ENCODE measurements around the gene SOCS6. TPM values are rescaled to one million over a fixed set of nuclear protein-coding genes. Genes with fewer than 3 reads are reported as not detected.
A peak's percentile ranks its signal among the peaks of the same experiment; 100 is the strongest.

SOCS6 gene
- total and polyA plus RNA-seq, 2 experiments from 2014 or later = 14.4 to 35.3 TPM

DNA sequence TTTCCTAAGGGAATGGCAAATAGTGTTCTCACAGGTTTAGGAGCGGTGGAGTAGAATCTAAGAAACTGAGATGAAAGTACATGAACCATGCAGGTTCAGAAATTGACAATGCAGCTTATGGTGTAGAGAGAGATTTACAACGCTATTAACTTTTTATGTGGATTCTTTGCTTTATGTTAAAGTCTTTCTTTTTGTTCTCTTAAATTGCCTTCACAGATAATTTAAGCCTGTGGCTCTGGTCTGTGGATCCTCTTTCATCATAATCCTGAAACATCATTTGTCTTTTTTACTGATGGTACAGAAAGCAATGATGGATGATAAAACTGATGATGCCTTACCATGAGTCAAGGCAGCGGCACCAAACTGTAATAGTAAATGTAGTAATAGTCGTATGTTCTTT lies 30.3 kb downstream of the SOCS6 start:
- 75% methylated on average over 4 of the region's 4 CpGs for WGBS (ENCODE audit: low lambda C conversion rate, missing lambda C conversion rate)
- Histone ChIP-seq H3K79me2 (peaks cover 95% of the 10 kb centered on the region), H3K4me1 (ENCODE audit: insufficient read depth) (peaks cover 4% of the 10 kb centered on the region), H3K9me2 (replicated peaks; ENCODE audit: insufficient read depth) (no peaks in the 10 kb centered on the region), H3K27me3 (no peaks in the 10 kb centered on the region), H3K4me2 (no peak overlapping the region), H3K36me3 (replicated peaks; ENCODE audit: insufficient read depth, low read depth) (no peaks in the 10 kb centered on the region), H2AFZ (no peak overlapping the region), H3K27ac (no peak overlapping the region), H3K4me3 (no peak overlapping the region), H4K20me1 (ENCODE audit: insufficient read depth, poor library complexity, severe bottlenecking) (peaks cover 61% of the 10 kb centered on the region), H3K9me3 (ENCODE audit: low read depth) (no peaks in the 10 kb centered on the region)
- DNase-seq (ENCODE audit: low spot score) = no peak
- TF ChIP-seq EZH2 (IDR thresholded peaks at IDR 0.05; ENCODE audit: borderline replicate concordance) = no peak

DNA sequence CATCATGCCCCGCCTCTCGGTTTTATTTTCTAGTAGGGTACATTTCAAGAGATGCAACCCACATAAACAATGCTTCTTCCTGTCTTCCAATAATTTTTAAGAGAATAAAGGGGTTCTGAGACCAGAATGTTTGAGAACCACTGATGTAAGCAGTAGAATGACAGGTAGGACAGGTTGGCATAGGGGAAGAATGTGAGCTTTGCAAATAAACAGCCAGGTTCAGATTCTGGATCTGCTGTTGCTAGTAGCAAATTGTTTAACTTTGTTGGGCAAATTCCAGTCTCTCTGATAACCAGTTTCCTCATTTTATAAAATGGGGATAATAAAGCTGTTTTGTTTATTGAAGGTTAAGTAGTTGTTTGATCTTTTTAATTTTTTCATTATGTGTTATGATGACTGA lies 32.8 kb downstream of the SOCS6 start:
- Histone ChIP-seq H3K4me1 (ENCODE audit: insufficient read depth) (peaks cover 4% of the 10 kb centered on the region), H3K4me2 (no peak overlapping the region), H3K27ac (no peak overlapping the region), H4K20me1 (ENCODE audit: insufficient read depth, poor library complexity, severe bottlenecking) (peaks cover 42% of the 10 kb centered on the region), H3K4me3 (no peak overlapping the region), H3K9me3 (ENCODE audit: low read depth) (no peaks in the 10 kb centered on the region), H2AFZ (no peak overlapping the region), H3K27me3 (no peaks in the 10 kb centered on the region), H3K79me2 (peaks cover 94% of the 10 kb centered on the region), H3K36me3 (replicated peaks; ENCODE audit: insufficient read depth, low read depth) (no peaks in the 10 kb centered on the region), H3K9me2 (replicated peaks; ENCODE audit: insufficient read depth) (no peaks in the 10 kb centered on the region)
- TF ChIP-seq EZH2phosphoT487 (IDR thresholded peaks at IDR 0.05; ENCODE audit: low read depth, severe bottlenecking, unreplicated experiment) (no peak), EZH2 (IDR thresholded peaks at IDR 0.05; ENCODE audit: borderline replicate concordance) (no peak)
- TF ChIP-seq, protein P1, sequence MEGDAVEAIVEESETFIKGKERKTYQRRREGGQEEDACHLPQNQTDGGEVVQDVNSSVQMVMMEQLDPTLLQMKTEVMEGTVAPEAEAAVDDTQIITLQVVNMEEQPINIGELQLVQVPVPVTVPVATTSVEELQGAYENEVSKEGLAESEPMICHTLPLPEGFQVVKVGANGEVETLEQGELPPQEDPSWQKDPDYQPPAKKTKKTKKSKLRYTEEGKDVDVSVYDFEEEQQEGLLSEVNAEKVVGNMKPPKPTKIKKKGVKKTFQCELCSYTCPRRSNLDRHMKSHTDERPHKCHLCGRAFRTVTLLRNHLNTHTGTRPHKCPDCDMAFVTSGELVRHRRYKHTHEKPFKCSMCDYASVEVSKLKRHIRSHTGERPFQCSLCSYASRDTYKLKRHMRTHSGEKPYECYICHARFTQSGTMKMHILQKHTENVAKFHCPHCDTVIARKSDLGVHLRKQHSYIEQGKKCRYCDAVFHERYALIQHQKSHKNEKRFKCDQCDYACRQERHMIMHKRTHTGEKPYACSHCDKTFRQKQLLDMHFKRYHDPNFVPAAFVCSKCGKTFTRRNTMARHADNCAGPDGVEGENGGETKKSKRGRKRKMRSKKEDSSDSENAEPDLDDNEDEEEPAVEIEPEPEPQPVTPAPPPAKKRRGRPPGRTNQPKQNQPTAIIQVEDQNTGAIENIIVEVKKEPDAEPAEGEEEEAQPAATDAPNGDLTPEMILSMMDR (IDR thresholded peaks at IDR 0.05; ENCODE audit: poor library complexity) = no peak
- DNase-seq (ENCODE audit: low spot score) = no peak
- 97% methylated on average over 2 of the region's 2 CpGs for WGBS (ENCODE audit: low lambda C conversion rate, missing lambda C conversion rate)

- Histone ChIP-seq H2AFZ (no peak overlapping the region), H3K27ac (no peak overlapping the region), H3K79me2 (peaks cover 95% of the 10 kb centered on the region), H4K20me1 (ENCODE audit: insufficient read depth, poor library complexity, severe bottlenecking) (peaks cover 34% of the 10 kb centered on the region), H3K27me3 (no peaks in the 10 kb centered on the region), H3K36me3 (replicated peaks; ENCODE audit: insufficient read depth, low read depth) (no peaks in the 10 kb centered on the region), H3K4me1 (ENCODE audit: insufficient read depth) (peaks cover 4% of the 10 kb centered on the region), H3K4me3 (no peak overlapping the region), H3K4me2 (no peak overlapping the region), H3K9me2 (replicated peaks; ENCODE audit: insufficient read depth) (no peaks in the 10 kb centered on the region), H3K9me3 (ENCODE audit: low read depth) (no peaks in the 10 kb centered on the region)
- 83% methylated on average over 2 of the region's 2 CpGs for WGBS (ENCODE audit: low lambda C conversion rate, missing lambda C conversion rate)
- no peak for TF ChIP-seq EZH2phosphoT487 (IDR thresholded peaks at IDR 0.05; ENCODE audit: low read depth, severe bottlenecking, unreplicated experiment)
- TF ChIP-seq, protein P1 (IDR thresholded peaks at IDR 0.05; ENCODE audit: poor library complexity) = no peak
- TF ChIP-seq EZH2 (IDR thresholded peaks at IDR 0.05; ENCODE audit: borderline replicate concordance) = no peak
- DNase-seq (ENCODE audit: low spot score) = no peak
Observed at GRCh38 chr18:70322385-70322784, 33.5 kb downstream of the SOCS6 start.

- H3K79me2 ChIP-seq = peaks cover 93% of the 10 kb centered on the region
Observed at GRCh38 chr18:70322928-70323327, 34.1 kb downstream of the SOCS6 start.

More at GRCh38 chr18:70322928-70323327, 34.1 kb downstream of the SOCS6 start:
- Histone ChIP-seq H3K36me3 (replicated peaks; ENCODE audit: insufficient read depth, low read depth) (no peaks in the 10 kb centered on the region), H3K27me3 (no peaks in the 10 kb centered on the region), H3K4me1 (ENCODE audit: insufficient read depth) (peaks cover 4% of the 10 kb centered on the region), H2AFZ (no peak overlapping the region), H3K9me2 (replicated peaks; ENCODE audit: insufficient read depth) (no peaks in the 10 kb centered on the region), H3K27ac (no peak overlapping the region), H3K9me3 (ENCODE audit: low read depth) (no peaks in the 10 kb centered on the region), H3K4me2 (no peak overlapping the region), H4K20me1 (ENCODE audit: insufficient read depth, poor library complexity, severe bottlenecking) (peaks cover 35% of the 10 kb centered on the region), H3K4me3 (no peak overlapping the region)
- peak; percentile 26 for DNase-seq (ENCODE audit: low spot score)
- TF ChIP-seq, protein P1 (IDR thresholded peaks at IDR 0.05; ENCODE audit: poor library complexity) = no peak
- no peak for TF ChIP-seq EZH2 (IDR thresholded peaks at IDR 0.05; ENCODE audit: borderline replicate concordance)
- TF ChIP-seq EZH2phosphoT487 (IDR thresholded peaks at IDR 0.05; ENCODE audit: low read depth, severe bottlenecking, unreplicated experiment) = no peak
- 79% methylated on average over 5 of the region's 5 CpGs for WGBS (ENCODE audit: low lambda C conversion rate, missing lambda C conversion rate)
